Suprapubic skin (tissue), 4 donors: ENCODE measurements around the gene MMS22L.

Experiments used
- CTCF ChIP-seq, 2 donors: fragments of 200-600 bp in 1 of 2; fragments of 450-650 bp in 1 of 2; sonication (generic) in 1 of 2; IDR thresholded peaks; one replicate each; pipeline ENCODE4 v1.5.1; 2016 to 2019; ENCODE audit warnings: antibody characterized with exemption in 2 of 2, mild to moderate bottlenecking in 1 of 2, moderate library complexity in 1 of 2
- EP300 ChIP-seq: sonication (generic); formaldehyde crosslinking; IDR thresholded peaks from one replicate; pipeline ENCODE4 v1.6.1; 2017; ENCODE audit warnings: antibody characterized with exemption
- POLR2A ChIP-seq, 2 donors: fragments of 450-650 bp; IDR thresholded peaks; one replicate each; pipeline ENCODE4 v1.6.1; 2017; ENCODE audit warnings: antibody characterized with exemption in 2 of 2, mild to moderate bottlenecking in 2 of 2, moderate library complexity in 2 of 2
- POLR2AphosphoS5 ChIP-seq, 3 donors: sonication (generic); formaldehyde crosslinking; IDR thresholded peaks; one replicate each; pipeline ENCODE4 v1.6.1; 2017; ENCODE audit warnings: antibody characterized with exemption in 3 of 3

- TF ChIP-seq POLR2A (IDR thresholded peaks at IDR 0.05), result no peak
- no peak for TF ChIP-seq CTCF (IDR thresholded peaks at IDR 0.05)
- TF ChIP-seq EP300, result no peak
- TF ChIP-seq POLR2AphosphoS5 (IDR thresholded peaks at IDR 0.05), result no peak
Observed at GRCh38 chr6:97177905-97178304, 105.1 kb downstream of the MMS22L start.
